Smooth muscle cell (in vitro differentiated cells): ENCODE measurements around the gene KIAA1958. TPM values are rescaled to one million over a fixed set of nuclear protein-coding genes. Genes with fewer than 3 reads are reported as not detected.

Experiments used
- DNase-seq: peaks from one replicate; lab custom pipeline; 2025; ENCODE audit not compliant: unreplicated experiment; lab: John Stamatoyannopoulos, UW
- H2AFZ ChIP-seq: fragments of 200-600 bp; sonication (generic); 2 replicates; pipeline ENCODE4 v1.6.0; 2016; ENCODE audit warnings: antibody characterized with exemption, low read depth, mild to moderate bottlenecking
- H3F3A ChIP-seq: fragments of 200-600 bp; sonication (generic); 2 replicates; pipeline ENCODE4 v1.6.0; 2017; ENCODE audit warnings: antibody characterized with exemption, low read depth
- H3K27ac ChIP-seq: fragments of 200-600 bp; sonication (generic); 2 replicates; pipeline ENCODE4 v1.5.1; 2016; ENCODE audit warnings: low read depth, mild to moderate bottlenecking
- H3K27me3 ChIP-seq: fragments of 200-600 bp; sonication (generic); 2 replicates; pipeline ENCODE4 v1.6.1; 2016; ENCODE audit warnings: low read depth, mild to moderate bottlenecking
- H3K36me3 ChIP-seq: fragments of 200-600 bp; sonication (generic); 2 replicates; pipeline ENCODE4 v1.5.1; 2016; ENCODE audit warnings: low read depth
- H3K4me1 ChIP-seq: fragments of 200-600 bp; sonication (generic); 2 replicates; pipeline ENCODE4 v1.5.1; 2016; ENCODE audit warnings: low read depth
- H3K4me2 ChIP-seq: fragments of 200-600 bp; sonication (generic); 2 replicates; pipeline ENCODE4 v1.6.0; 2016; ENCODE audit warnings: mild to moderate bottlenecking
- H3K4me3 ChIP-seq: fragments of 200-600 bp; sonication (generic); 2 replicates; pipeline ENCODE4 v1.5.1; 2016; ENCODE audit warnings: mild to moderate bottlenecking
- H3K79me2 ChIP-seq: fragments of 200-600 bp; sonication (generic); 2 replicates; pipeline ENCODE4 v1.6.0; 2016; ENCODE audit warnings: low read depth, mild to moderate bottlenecking
- H3K9ac ChIP-seq: fragments of 200-600 bp; sonication (generic); 2 replicates; pipeline ENCODE4 v1.6.0; 2016; ENCODE audit warnings: low read depth
- H3K9me3 ChIP-seq: fragments of 200-600 bp; sonication (generic); replicated peaks from 2 replicates; pipeline ENCODE4 v1.5.1; 2016; ENCODE audit warnings: low read depth
- H4K20me1 ChIP-seq: fragments of 200-600 bp; sonication (generic); 2 replicates; pipeline ENCODE4 v1.6.0; 2016; ENCODE audit warnings: low read depth
- CTCF ChIP-seq: fragments of 200-600 bp; sonication (generic); IDR thresholded peaks from 2 replicates; pipeline ENCODE4 v1.5.1; 2017; ENCODE audit warnings: borderline replicate concordance, mild to moderate bottlenecking, antibody characterized with exemption; ENCODE audit not compliant: insufficient read depth, poor library complexity, severe bottlenecking
- WGBS: methylation state at CpG from one replicate; pipeline ENCODE4 v1.1.7; 2016; ENCODE audit warnings: low lambda C conversion rate; 5-methylcytosine and 5-hydroxymethylcytosine counted together
- polyA plus RNA-seq: library from polyadenylated mRNA; unstranded; fragments of >200 nt; fragmentation: Nextera tagmentation; extraction: Ambion mirVana; gene quantifications from 2 replicates; pipeline ENCODE4 v1.2.1, GENCODE V29; 2016
- total RNA-seq: library from RNA; depleted of rRNA; stranded (reverse); fragments of >200 nt; gene quantifications from 2 replicates; pipeline ENCODE4 v1.2.3, GENCODE V29; 2014

Gene KIAA1958
- total and polyA plus RNA-seq, 2 experiments from 2014 or later: 1.1 to 1.8 TPM

GRCh38 chr9:112694706-112695555 lies 208.3 kb downstream of the KIAA1958 start:
- H3F3A ChIP-seq: no peaks in the 10 kb centered on the region
- no peak for DNase-seq
- no peak overlapping the region for H3K4me3 ChIP-seq
- no peaks in the 10 kb centered on the region for H3K4me1 ChIP-seq
- no peak overlapping the region for H2AFZ ChIP-seq
- WGBS: 80% methylated on average over 4 of the region's 4 CpGs
- H3K9ac ChIP-seq: no peak overlapping the region
- H3K9me3 ChIP-seq: no peaks in the 10 kb centered on the region
- no peak overlapping the region for H3K27ac ChIP-seq
- no peaks in the 10 kb centered on the region for H4K20me1 ChIP-seq
- no peak overlapping the region for H3K4me2 ChIP-seq
- H3K36me3 ChIP-seq: no peaks in the 10 kb centered on the region
- H3K79me2 ChIP-seq: peaks cover 3% of the 10 kb centered on the region
- no peaks in the 10 kb centered on the region for H3K27me3 ChIP-seq
- TF ChIP-seq CTCF: no peak

- no peak overlapping the region for H2AFZ ChIP-seq
- H3K27me3 ChIP-seq: no peaks in the 10 kb centered on the region
- no peaks in the 10 kb centered on the region for H3K4me1 ChIP-seq
- no peaks in the 10 kb centered on the region for H3K36me3 ChIP-seq
- no peaks in the 10 kb centered on the region for H3F3A ChIP-seq
- no peak overlapping the region for H3K27ac ChIP-seq
- H4K20me1 ChIP-seq: no peaks in the 10 kb centered on the region
- no peak overlapping the region for H3K9ac ChIP-seq
- no peak overlapping the region for H3K4me2 ChIP-seq
- H3K9me3 ChIP-seq: no peaks in the 10 kb centered on the region
- H3K79me2 ChIP-seq: peaks cover 5% of the 10 kb centered on the region
- no peak for DNase-seq
- 92% methylated on average over 5 of the region's 5 CpGs for WGBS
- H3K4me3 ChIP-seq: no peak overlapping the region
- TF ChIP-seq CTCF: no peak
Measured at GRCh38 chr9:112696461-112696860, 209.8 kb downstream of the KIAA1958 start.

DNA sequence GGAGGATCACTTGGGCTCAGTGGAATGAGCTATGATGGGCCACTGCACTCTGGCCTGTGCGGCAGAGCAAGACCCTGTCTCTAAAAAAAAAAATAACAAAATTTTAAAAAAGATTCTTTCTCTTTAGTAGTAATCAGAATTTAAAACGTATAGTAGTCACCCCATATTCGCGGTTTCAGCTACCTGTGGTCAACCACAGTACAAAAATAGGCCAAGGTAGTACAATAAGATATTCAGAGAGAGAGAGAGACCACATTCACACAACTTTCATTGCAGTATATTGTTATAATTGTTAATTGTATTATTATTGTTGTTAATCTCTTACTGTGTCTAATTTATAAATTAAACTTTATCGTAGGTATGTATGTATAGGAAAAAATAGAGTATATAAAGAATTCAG lies 212.6 kb downstream of the KIAA1958 start:
- Histone ChIP-seq H3K27ac (no peak overlapping the region), H3K4me1 (no peaks in the 10 kb centered on the region), H3K9ac (no peak overlapping the region), H2AFZ (no peak overlapping the region), H3K4me3 (no peak overlapping the region), H3K79me2 (peaks cover 20% of the 10 kb centered on the region), H4K20me1 (peaks cover 10% of the 10 kb centered on the region), H3K36me3 (no peaks in the 10 kb centered on the region), H3K9me3 (no peaks in the 10 kb centered on the region), H3K4me2 (no peak overlapping the region), H3K27me3 (no peaks in the 10 kb centered on the region), H3F3A (no peaks in the 10 kb centered on the region)
- 98% methylated on average over 5 of the region's 5 CpGs for WGBS
- no peak for DNase-seq
- no peak for TF ChIP-seq CTCF

DNA sequence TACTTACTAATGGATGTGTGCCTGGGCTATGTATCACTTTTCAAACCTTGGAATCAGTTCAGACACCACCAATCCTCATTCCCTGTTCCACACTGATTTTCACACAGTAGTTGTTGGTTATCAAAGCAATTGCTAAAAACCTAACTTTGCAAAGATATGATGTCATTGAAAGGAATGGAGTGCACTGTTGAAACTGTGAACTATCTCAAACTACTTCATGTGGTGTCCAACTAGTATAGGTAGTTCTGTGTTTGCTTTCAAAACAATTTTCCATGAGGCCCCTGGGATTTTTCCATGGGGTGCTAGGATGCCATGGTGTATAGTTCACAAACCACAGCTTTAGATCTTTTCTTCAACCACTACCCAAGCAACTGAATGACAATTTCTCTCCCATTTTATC lies 213.5 kb downstream of the KIAA1958 start:
- Histone ChIP-seq H3F3A (no peaks in the 10 kb centered on the region), H3K27ac (no peak overlapping the region), H3K9me3 (no peaks in the 10 kb centered on the region), H3K27me3 (no peaks in the 10 kb centered on the region), H3K4me2 (no peak overlapping the region), H3K79me2 (peaks cover 20% of the 10 kb centered on the region), H3K36me3 (no peaks in the 10 kb centered on the region), H2AFZ (no peak overlapping the region), H3K4me3 (no peak overlapping the region), H3K4me1 (no peaks in the 10 kb centered on the region), H3K9ac (no peak overlapping the region), H4K20me1 (peaks cover 17% of the 10 kb centered on the region)
- TF ChIP-seq CTCF: no peak
- DNase-seq: no peak
